CD4-positive, CD25-positive, alpha-beta regulatory T cell (primary cell): Measurements from ENCODE around the gene LZTFL1. TPM values are rescaled to one million over a fixed set of nuclear protein-coding genes. Genes with fewer than 3 reads are reported as not detected.

ENCODE experiments used
- ATAC-seq, 2 donors: fragments of 150-1000 bp; cut with Tn5 transposase; one replicate each; pipeline ENCODE4 v1.10.0; 2021; ENCODE audit warnings: low read depth in 2 of 2, moderate number of reproducible peaks in 2 of 2, moderate library complexity in 1 of 2
- DNase-seq, 3 donors: peaks; one replicate each; pipeline versions ENCODE4 v3.0.0 to v3.0.0-alpha.2; 2012 to 2022; ENCODE audit warnings: mixed read lengths in 1 of 3
- H3K27ac ChIP-seq: one replicate; pipeline ENCODE4 v1.7.0; 2013; ENCODE audit warnings: mild to moderate bottlenecking, low read length; ENCODE audit not compliant: insufficient read depth, poor library complexity, severe bottlenecking
- H3K27me3 ChIP-seq: one replicate; pipeline ENCODE4 v1.7.0; 2013; ENCODE audit warnings: low read length; ENCODE audit not compliant: control insufficient read depth, insufficient read depth
- H3K36me3 ChIP-seq: one replicate; pipeline ENCODE4 v1.7.0; 2013; ENCODE audit warnings: mild to moderate bottlenecking, low read length, moderate library complexity; ENCODE audit not compliant: control insufficient read depth, insufficient read depth
- H3K4me1 ChIP-seq: 2 replicates; pipeline ENCODE4 v1.7.0; 2013; ENCODE audit warnings: mild to moderate bottlenecking, low read length; ENCODE audit not compliant: insufficient read depth, control insufficient read depth, poor library complexity, severe bottlenecking
- H3K4me3 ChIP-seq: one replicate; pipeline ENCODE4 v1.7.0; 2013; ENCODE audit warnings: low read depth, mild to moderate bottlenecking, low read length, moderate library complexity
- H3K9me3 ChIP-seq, 2 experiments: 1 replicate in 1 of 2; 2 replicates in 1 of 2; pipeline ENCODE4 v1.7.0; 2013; ENCODE audit warnings: low read length in 2 of 2, mild to moderate bottlenecking in 1 of 2, moderate library complexity in 1 of 2; ENCODE audit not compliant: control insufficient read depth in 2 of 2
- H3K27ac Mint-ChIP-seq, 3 donors: one replicate each; pipeline ENCODE4 v1.8.0; 2020 to 2022; ENCODE audit warnings: mild to moderate bottlenecking in 3 of 3, mixed read lengths in 3 of 3, moderate library complexity in 2 of 3
- H3K27me3 Mint-ChIP-seq: one replicate; pipeline ENCODE4 v1.8.0; 2022; ENCODE audit warnings: mild to moderate bottlenecking, mixed read lengths
- H3K36me3 Mint-ChIP-seq: one replicate; pipeline ENCODE4 v1.8.0; 2020; ENCODE audit warnings: mixed read lengths
- H3K4me1 Mint-ChIP-seq, 4 donors: one replicate each; pipeline ENCODE4 v1.8.0; 2020 to 2022; ENCODE audit warnings: mixed read lengths in 4 of 4, mild to moderate bottlenecking in 1 of 4
- H3K4me3 Mint-ChIP-seq, 4 donors: one replicate each; pipeline ENCODE4 v1.8.0; 2020 to 2022; ENCODE audit warnings: mild to moderate bottlenecking in 4 of 4, mixed read lengths in 4 of 4, moderate library complexity in 3 of 4
- H3K9me3 Mint-ChIP-seq, 7 donors: one replicate each; pipeline ENCODE4 v1.8.0; 2020 to 2022; ENCODE audit warnings: mixed read lengths in 7 of 7, mild to moderate bottlenecking in 3 of 7, moderate library complexity in 2 of 7
- polyA plus RNA-seq, 4 donors: library from polyadenylated mRNA; unstranded; fragments of 300-500 nt; fragmentation: Illumina TruSeq; gene quantifications; one replicate each; pipeline ENCODE4 v1.2.3, GENCODE V29; 2021
- total RNA-seq: library from RNA; stranded (reverse); gene quantifications from one replicate; pipeline ENCODE4 v1.2.3, GENCODE V29; 2022

LZTFL1 gene
- total and polyA plus RNA-seq, 5 donors from 2014 or later = 6.4 to 14.6 (median 11.1) TPM

DNA sequence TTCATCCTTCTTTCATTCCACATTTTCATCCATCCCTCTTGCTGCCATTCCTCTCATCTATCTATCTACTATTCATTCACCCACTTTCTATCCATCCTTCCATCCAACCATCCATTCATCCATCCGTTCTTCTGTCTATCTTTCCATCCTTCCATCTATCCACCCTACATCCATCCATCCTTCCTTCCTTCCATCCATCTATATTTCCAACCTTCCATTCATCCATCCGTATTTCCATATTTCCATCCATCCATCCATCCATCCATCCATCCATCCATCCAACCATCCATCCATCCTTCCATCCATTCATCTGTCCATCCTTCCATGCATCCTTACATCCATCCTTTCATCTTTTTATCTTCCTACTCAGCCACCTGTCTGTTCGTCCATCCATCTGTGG is 59.5 kb downstream of the LZTFL1 start:
- Mint-ChIP-seq H3K4me1 (no peaks in the 10 kb centered on the region), H3K9me3 (peaks cover 0 to 11% (median 2%) of the 10 kb centered on the region in 7 donors), H3K27ac (no peak overlapping the region), H3K27me3 (peaks cover 13% of the 10 kb centered on the region), H3K36me3 (no peaks in the 10 kb centered on the region), H3K4me3 (no peak overlapping the region)
- no peak for DNase-seq
- no peak for ATAC-seq
- peaks cover 3% of the 10 kb centered on the region for H3K27me3 ChIP-seq
- no peaks in the 10 kb centered on the region for H3K9me3 ChIP-seq
- no peaks in the 10 kb centered on the region for H3K36me3 ChIP-seq
- H3K27ac ChIP-seq = no peak overlapping the region
- no peaks in the 10 kb centered on the region for H3K4me1 ChIP-seq
- no peak overlapping the region for H3K4me3 ChIP-seq

DNA sequence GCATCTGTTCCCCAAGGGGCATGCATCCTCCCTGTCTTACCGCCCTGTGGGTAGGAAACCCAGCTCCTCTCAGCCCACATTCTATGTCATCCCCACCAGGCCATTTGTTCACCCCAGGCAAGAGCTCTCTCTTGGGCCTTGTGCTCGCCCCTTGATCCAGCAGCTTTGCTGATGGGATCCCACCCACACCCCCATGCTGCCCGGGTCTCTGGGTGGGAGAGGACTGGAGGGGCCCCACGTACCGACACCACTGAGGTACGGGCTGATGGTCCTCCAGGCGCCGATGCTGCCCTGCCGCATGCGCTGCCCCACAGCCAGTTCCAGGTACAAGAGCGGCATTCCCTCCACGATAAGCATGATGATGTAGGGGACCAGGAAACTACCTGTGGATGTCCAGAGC is 60.1 kb downstream of the LZTFL1 start:
- H3K9me3 ChIP-seq = no peaks in the 10 kb centered on the region
- H3K27ac Mint-ChIP-seq = no peak overlapping the region
- H3K27me3 ChIP-seq = peaks cover 2% of the 10 kb centered on the region
- peaks cover 0 to 11% (median 2%) of the 10 kb centered on the region in 7 donors for H3K9me3 Mint-ChIP-seq
- H3K36me3 Mint-ChIP-seq = no peaks in the 10 kb centered on the region
- no peaks in the 10 kb centered on the region for H3K4me1 Mint-ChIP-seq
- H3K36me3 ChIP-seq = no peaks in the 10 kb centered on the region
- DNase-seq (no peak), ATAC-seq (no peak)
- H3K4me3 Mint-ChIP-seq = no peak overlapping the region
- peaks cover 13% of the 10 kb centered on the region for H3K27me3 Mint-ChIP-seq
- H3K4me1 ChIP-seq = no peaks in the 10 kb centered on the region
- H3K27ac ChIP-seq = no peak overlapping the region
- H3K4me3 ChIP-seq = no peak overlapping the region

DNA sequence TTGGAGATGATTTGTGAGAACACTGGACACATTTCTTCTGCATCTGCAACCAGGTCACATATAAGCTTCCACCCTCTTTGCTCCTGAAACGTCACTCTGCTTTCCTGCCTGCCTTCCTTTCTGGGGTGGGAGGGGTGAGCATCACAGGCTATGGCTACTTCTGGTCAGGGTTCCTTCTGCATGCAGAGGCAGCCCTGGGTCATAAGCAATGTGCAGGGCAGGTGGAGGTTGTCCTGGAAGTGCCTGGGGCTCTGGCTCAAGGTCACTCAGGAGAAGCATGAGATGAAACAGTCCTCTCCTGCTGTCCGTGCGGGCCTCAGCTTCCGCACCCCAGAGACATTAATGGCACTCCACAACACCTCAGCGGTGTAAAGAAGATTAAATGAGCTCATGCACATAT is 60.6 kb downstream of the LZTFL1 start:
- H3K4me3 Mint-ChIP-seq = no peak overlapping the region

DNA sequence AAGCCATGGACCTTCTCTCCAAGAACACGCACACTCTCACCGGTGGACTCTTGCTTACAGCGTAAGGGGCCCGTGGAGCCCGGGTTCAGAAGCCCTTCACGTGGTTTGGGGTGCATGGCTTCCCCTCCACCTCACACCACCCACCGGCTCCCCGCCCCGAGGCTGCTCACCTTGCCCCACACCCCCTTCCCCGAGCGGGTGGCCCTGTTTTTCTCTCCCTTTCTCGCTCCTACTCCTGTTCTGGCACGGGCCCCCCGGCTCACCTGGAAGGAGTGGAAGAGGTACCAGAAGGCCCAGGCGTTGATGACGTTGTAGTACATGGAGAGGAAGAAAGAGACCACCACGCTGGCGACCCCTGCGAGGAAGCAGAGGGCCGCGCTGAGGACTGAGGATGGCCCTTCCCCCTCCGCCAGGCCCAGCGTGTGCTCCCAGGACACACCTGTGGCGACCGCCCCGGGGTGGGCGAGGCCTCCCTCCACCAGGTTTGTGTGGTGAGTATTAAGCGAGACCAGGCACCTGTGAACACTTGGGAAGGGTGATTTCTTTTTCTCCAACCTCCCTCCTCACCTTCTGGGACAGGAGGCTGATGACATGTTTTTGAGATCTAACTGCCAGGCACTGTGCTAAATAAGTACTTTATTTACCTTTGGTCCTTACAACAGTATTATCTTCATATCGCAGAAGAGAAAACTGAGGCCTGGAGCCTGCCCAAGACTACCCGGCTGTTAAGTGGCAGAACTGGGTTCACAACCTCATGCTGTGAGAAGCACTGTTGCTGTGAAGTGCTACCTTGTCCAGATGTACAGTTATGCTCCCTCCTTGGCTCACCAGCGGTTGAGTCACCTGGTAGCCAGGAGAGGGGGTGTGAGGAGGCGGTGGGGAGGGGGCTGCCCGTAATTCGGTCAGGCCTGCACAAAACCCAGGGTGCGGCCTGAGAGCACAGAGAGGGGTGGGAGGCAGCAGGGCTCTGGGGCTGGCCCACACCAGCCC is 61.9 kb downstream of the LZTFL1 start:
- ATAC-seq = no peak
- Mint-ChIP-seq H3K27ac (no peak overlapping the region), H3K4me3 (no peak overlapping the region)

More for the DNA sequence above, 60.6 kb downstream of the LZTFL1 start:
- no peaks in the 10 kb centered on the region for H3K4me1 ChIP-seq
- H3K27me3 Mint-ChIP-seq = peaks cover 13% of the 10 kb centered on the region
- peaks cover 2% of the 10 kb centered on the region for H3K27me3 ChIP-seq
- H3K4me3 ChIP-seq = no peak overlapping the region
- H3K36me3 Mint-ChIP-seq = no peaks in the 10 kb centered on the region
- H3K36me3 ChIP-seq = no peaks in the 10 kb centered on the region
- H3K9me3 Mint-ChIP-seq = peaks cover 0 to 11% (median 2%) of the 10 kb centered on the region in 7 donors
- DNase-seq (no peak), ATAC-seq (no peak)
- no peaks in the 10 kb centered on the region for H3K9me3 ChIP-seq
- no peak overlapping the region for H3K27ac Mint-ChIP-seq
- H3K27ac ChIP-seq = no peak overlapping the region
- no peaks in the 10 kb centered on the region for H3K4me1 Mint-ChIP-seq

DNA sequence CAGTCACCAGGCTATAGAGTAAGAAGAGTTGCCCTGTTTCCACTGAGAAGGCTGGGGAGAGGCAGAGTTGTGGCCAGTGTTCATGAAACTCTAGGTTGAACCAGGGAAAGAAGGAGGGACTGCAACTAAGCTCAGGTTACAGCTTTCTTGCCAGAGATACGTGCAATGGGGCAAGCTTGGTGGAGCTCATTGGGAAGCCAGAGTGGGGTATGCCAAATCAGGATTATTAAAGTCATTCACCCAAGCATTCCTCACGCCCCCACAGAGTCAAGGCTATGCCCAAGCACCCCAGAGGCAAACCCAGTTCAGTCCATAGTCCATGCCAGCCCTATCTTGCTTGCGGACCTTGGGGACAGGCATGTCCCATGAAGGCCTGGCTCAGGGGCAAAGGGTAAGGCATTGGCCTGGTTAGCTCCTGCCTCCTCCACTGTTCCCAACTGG is 63.1 kb downstream of the LZTFL1 start:
- Mint-ChIP-seq H3K36me3 (no peaks in the 10 kb centered on the region), H3K27ac (no peak overlapping the region), H3K4me1 (no peaks in the 10 kb centered on the region), H3K9me3 (no peaks in the 10 kb centered on the region), H3K27me3 (peaks cover 9% of the 10 kb centered on the region), H3K4me3 (no peak overlapping the region)
- H3K9me3 ChIP-seq = no peaks in the 10 kb centered on the region
- DNase-seq = no peak
- peaks cover 2% of the 10 kb centered on the region for H3K27me3 ChIP-seq
- no peaks in the 10 kb centered on the region for H3K36me3 ChIP-seq
- H3K27ac ChIP-seq = no peak overlapping the region
- H3K4me3 ChIP-seq = no peak overlapping the region
- no peaks in the 10 kb centered on the region for H3K4me1 ChIP-seq
- no peak for ATAC-seq

More for the DNA sequence above, 61.9 kb downstream of the LZTFL1 start:
- Mint-ChIP-seq H3K4me1 (no peaks in the 10 kb centered on the region), H3K9me3 (peaks cover 0 to 10% (median 0%) of the 10 kb centered on the region in 7 donors), H3K27me3 (peaks cover 19% of the 10 kb centered on the region), H3K36me3 (no peaks in the 10 kb centered on the region)
- peaks cover 2% of the 10 kb centered on the region for H3K27me3 ChIP-seq
- no peaks in the 10 kb centered on the region for H3K36me3 ChIP-seq
- H3K27ac ChIP-seq = no peak overlapping the region
- no peak for DNase-seq
- H3K9me3 ChIP-seq = no peaks in the 10 kb centered on the region
- no peaks in the 10 kb centered on the region for H3K4me1 ChIP-seq
- no peak overlapping the region for H3K4me3 ChIP-seq

DNA sequence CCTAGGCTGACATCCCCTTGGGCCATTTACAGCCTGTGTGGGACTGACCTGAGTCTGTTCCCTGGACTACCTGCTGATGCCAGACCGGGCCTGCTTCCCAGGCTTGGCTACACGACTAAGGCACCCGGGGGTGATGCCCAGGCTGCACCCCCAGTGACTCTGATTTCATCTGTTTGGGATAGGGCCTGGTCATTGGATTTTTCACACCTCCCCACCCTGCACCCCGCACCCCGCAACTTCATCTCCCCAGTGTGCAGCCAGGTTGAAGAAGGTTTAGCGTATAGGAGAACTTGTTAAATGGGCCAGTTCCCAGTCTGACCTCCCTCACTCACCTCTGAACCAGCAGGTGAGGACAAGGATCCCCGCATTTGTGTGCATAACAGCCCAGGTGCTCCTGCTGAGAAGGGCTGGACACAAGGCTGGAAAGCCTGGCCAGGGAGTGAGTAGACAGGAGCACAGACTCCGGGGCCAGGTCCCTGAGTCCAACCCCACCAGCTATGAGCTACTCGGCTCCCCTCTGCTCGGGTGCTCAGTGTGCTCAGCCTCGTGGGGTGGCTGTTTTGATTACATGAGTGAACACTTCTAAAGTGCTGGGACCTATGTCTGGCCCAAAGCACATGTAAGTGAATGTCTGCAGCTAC is 64.1 kb downstream of the LZTFL1 start:
- peaks cover 0 to 5% (median 1%) of the 10 kb centered on the region in 4 donors for H3K4me1 Mint-ChIP-seq
- no peaks in the 10 kb centered on the region for H3K36me3 ChIP-seq
- no peaks in the 10 kb centered on the region for H3K9me3 ChIP-seq
- no peak overlapping the region for H3K27ac Mint-ChIP-seq
- H3K27ac ChIP-seq = no peak overlapping the region
- H3K9me3 Mint-ChIP-seq = no peaks in the 10 kb centered on the region
- no peak for DNase-seq
- no peak overlapping the region for H3K4me3 Mint-ChIP-seq
- no peaks in the 10 kb centered on the region for H3K4me1 ChIP-seq
- H3K27me3 Mint-ChIP-seq = peaks cover 9% of the 10 kb centered on the region
- no peak overlapping the region for H3K4me3 ChIP-seq
- H3K27me3 ChIP-seq = peaks cover 2% of the 10 kb centered on the region
- ATAC-seq = no peak
- H3K36me3 Mint-ChIP-seq = no peaks in the 10 kb centered on the region

DNA sequence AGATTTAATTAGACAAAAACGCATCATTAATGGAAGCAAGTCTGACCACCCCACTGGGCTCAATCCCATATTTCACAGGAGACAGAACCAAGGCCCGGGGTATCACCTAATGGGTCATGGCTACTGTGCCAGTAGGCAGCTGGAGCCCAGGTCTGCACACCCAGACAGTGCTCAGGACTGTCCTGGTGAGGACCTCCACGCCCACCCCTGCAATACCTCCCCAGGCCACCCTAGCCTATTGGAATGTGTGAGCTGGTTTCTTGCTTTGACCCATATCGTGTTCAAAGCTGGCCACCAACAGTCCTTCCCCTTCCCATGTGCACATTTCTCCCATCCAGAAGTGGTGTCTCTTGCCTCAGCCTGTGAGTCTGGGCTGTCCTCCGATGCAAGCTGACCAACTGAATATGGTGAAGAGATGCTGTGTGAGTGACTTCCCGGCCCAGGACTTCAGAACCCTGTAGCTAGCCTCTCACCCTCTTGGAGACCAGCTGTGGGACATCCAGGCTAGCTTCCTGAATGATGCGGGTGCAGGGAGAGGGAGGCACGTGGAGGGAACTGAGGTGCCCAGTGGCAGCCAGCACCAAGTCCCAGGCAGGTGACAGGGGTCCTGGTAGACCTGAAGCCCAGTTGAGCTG is 64.7 kb downstream of the LZTFL1 start:
- Histone ChIP-seq H3K4me3 (no peak overlapping the region), H3K4me1 (no peaks in the 10 kb centered on the region), H3K9me3 (no peaks in the 10 kb centered on the region), H3K27ac (no peak overlapping the region), H3K36me3 (no peaks in the 10 kb centered on the region), H3K27me3 (peaks cover 2% of the 10 kb centered on the region)
- Mint-ChIP-seq H3K4me3 (no peak overlapping the region), H3K27me3 (peaks cover 9% of the 10 kb centered on the region), H3K27ac (no peak overlapping the region), H3K9me3 (no peaks in the 10 kb centered on the region), H3K36me3 (no peaks in the 10 kb centered on the region), H3K4me1 (peaks cover 0 to 10% (median 2%) of the 10 kb centered on the region in 4 donors)
- no peak for DNase-seq
- ATAC-seq = no peak
